Liver (tissue), 9 donors: ENCODE data around the gene XYLT1. TPM values are rescaled to one million over a fixed set of nuclear protein-coding genes. Genes with fewer than 3 reads are reported as not detected.

ENCODE experiments used
- DNase-seq: peaks from one replicate; pipeline ENCODE4 v3.0.0-alpha.2; 2017; ENCODE audit warnings: low spot score
- H3K27ac ChIP-seq, 2 donors: one replicate each; pipeline ENCODE4 v1.7.0; 2013; ENCODE audit warnings: inconsistent platforms in 2 of 2, low read length in 2 of 2, control low read depth in 1 of 2, low read depth in 1 of 2, mild to moderate bottlenecking in 1 of 2
- H3K27me3 ChIP-seq, 4 donors: one replicate each; pipeline versions ENCODE4 v1.6.1 to v1.7.0; 2013; ENCODE audit warnings: low read length in 3 of 4, inconsistent platforms in 1 of 4, mild to moderate bottlenecking in 1 of 4, moderate library complexity in 1 of 4; ENCODE audit not compliant: control insufficient read depth in 4 of 4, insufficient read depth in 4 of 4
- H3K36me3 ChIP-seq, 4 donors: one replicate each; pipeline versions ENCODE4 v1.6.1 to v1.7.0; 2013; ENCODE audit warnings: low read length in 3 of 4, mild to moderate bottlenecking in 3 of 4, low read depth in 1 of 4, moderate library complexity in 1 of 4; ENCODE audit not compliant: control insufficient read depth in 4 of 4, insufficient read depth in 3 of 4
- H3K4me1 ChIP-seq, 4 donors: one replicate each; pipeline versions ENCODE4 v1.6.1 to v1.7.0; 2013; ENCODE audit warnings: low read length in 3 of 4, mild to moderate bottlenecking in 3 of 4, moderate library complexity in 1 of 4; ENCODE audit not compliant: control insufficient read depth in 4 of 4, insufficient read depth in 4 of 4
- H3K4me3 ChIP-seq, 3 donors: one replicate each; pipeline versions ENCODE4 v1.6.1 to v1.7.0; 2013; ENCODE audit warnings: low read length in 3 of 3, control low read depth in 1 of 3, low read depth in 1 of 3, mild to moderate bottlenecking in 1 of 3
- H3K9ac ChIP-seq, 2 donors: one replicate each; pipeline ENCODE4 v1.7.0; 2013; ENCODE audit warnings: low read length in 2 of 2, mild to moderate bottlenecking in 2 of 2, moderate library complexity in 2 of 2, control low read depth in 1 of 2, low read depth in 1 of 2
- H3K9me3 ChIP-seq, 4 donors: one replicate each; pipeline versions ENCODE4 v1.6.1 to v1.7.0; 2013; ENCODE audit warnings: low read length in 3 of 4; ENCODE audit not compliant: control insufficient read depth in 4 of 4
- EGR1 ChIP-seq, 2 donors: IDR thresholded peaks; 2 replicates each; pipeline ENCODE4 v1.6.1; 2016 to 2018; ENCODE audit warnings: antibody characterized with exemption in 2 of 2, low read depth in 2 of 2
- FOXA1 ChIP-seq: IDR thresholded peaks from 2 replicates; pipeline ENCODE4 v1.6.1; 2016; ENCODE audit warnings: antibody characterized with exemption
- FOXA2 ChIP-seq: IDR thresholded peaks from 2 replicates; pipeline ENCODE4 v1.6.1; 2016; ENCODE audit warnings: antibody characterized with exemption
- GABPA ChIP-seq, 2 donors: IDR thresholded peaks in 1 of 2; conservative IDR thresholded peaks in 1 of 2; 2 replicates each; pipeline ENCODE4 v1.6.1; 2016; ENCODE audit warnings: antibody characterized with exemption in 2 of 2, mild to moderate bottlenecking in 1 of 2, moderate library complexity in 1 of 2
- HNF4A ChIP-seq, 2 donors: conservative IDR thresholded peaks; 2 replicates each; pipeline ENCODE4 v1.6.1; 2016; ENCODE audit warnings: antibody characterized with exemption in 2 of 2, mild to moderate bottlenecking in 2 of 2
- HNF4G ChIP-seq: IDR thresholded peaks from 2 replicates; pipeline ENCODE4 v1.6.1; 2016; ENCODE audit warnings: antibody characterized with exemption
- NR2F2 ChIP-seq: IDR thresholded peaks from 2 replicates; pipeline ENCODE4 v1.6.1; 2016; ENCODE audit warnings: antibody characterized with exemption
- RAD21 ChIP-seq, 2 donors: IDR thresholded peaks; 2 replicates each; pipeline ENCODE4 v1.6.1; 2016; ENCODE audit warnings: antibody characterized with exemption in 2 of 2, mild to moderate bottlenecking in 2 of 2
- SP1 ChIP-seq: IDR thresholded peaks from 2 replicates; pipeline ENCODE4 v1.6.1; 2018; ENCODE audit warnings: antibody characterized with exemption, mild to moderate bottlenecking
- TAF1 ChIP-seq: conservative IDR thresholded peaks from 2 replicates; pipeline ENCODE4 v1.6.1; 2016; ENCODE audit warnings: antibody characterized with exemption, mild to moderate bottlenecking
- YY1 ChIP-seq: IDR thresholded peaks from 2 replicates; pipeline ENCODE4 v1.6.1; 2016; ENCODE audit warnings: antibody characterized with exemption, mild to moderate bottlenecking
- WGBS: extraction: QIAGEN DNeasy Blood & Tissue Kit; methylation state at CpG from one replicate; pipeline ENCODE4 v1.1.7; 2013; 5-methylcytosine and 5-hydroxymethylcytosine counted together
- polyA plus RNA-seq, 2 donors: library from polyadenylated mRNA; stranded (reverse) in 1 of 2; unstranded in 1 of 2; fragments of 200-250 nt in 1 of 2; fragments of >200 nt in 1 of 2; fragmentation: Nextera tagmentation in 1 of 2; extraction: Ambion mirVana in 1 of 2; gene quantifications; one replicate each; pipeline versions ENCODE4 v1.2.1 to v1.2.3, GENCODE V29; 2013 to 2015
- total RNA-seq, 2 donors: library from RNA; depleted of rRNA; stranded (reverse); fragments of >200 nt; gene quantifications; one replicate each; pipeline ENCODE4 v1.2.3, GENCODE V29; 2014
- TF ChIP-seq, protein P1 (sequence below): IDR thresholded peaks from 2 replicates; pipeline ENCODE4 v1.6.1; 2016; ENCODE audit warnings: antibody characterized with exemption
- TF ChIP-seq, protein P2 (sequence below): IDR thresholded peaks from 2 replicates; pipeline ENCODE4 v1.6.1; 2016; ENCODE audit warnings: antibody characterized with exemption
- TF ChIP-seq, protein P3 (sequence below): IDR thresholded peaks from 2 replicates; pipeline ENCODE4 v1.6.1; 2016; ENCODE audit warnings: antibody characterized with exemption
- TF ChIP-seq, protein P4 (sequence below): fragments of 150-350 bp; IDR thresholded peaks from 2 replicates; pipeline ENCODE4 v1.5.1; 2017; ENCODE audit warnings: improper control_type of control experiment, low read depth, low read length; ENCODE audit not compliant: missing input control
- TF ChIP-seq, protein P5 (sequence below): IDR thresholded peaks from 2 replicates; pipeline ENCODE4 v1.6.1; 2016; ENCODE audit warnings: antibody characterized with exemption, mild to moderate bottlenecking
- donor health status: healthy.
- donor health status: healthy.
- donor health status: healthy.
- donor health status: healthy.
- donor health status: healthy.

Gene XYLT1
- total and polyA plus RNA-seq, 4 donors, result 0.25 to 2.3 (median 0.53) TPM

DNA sequence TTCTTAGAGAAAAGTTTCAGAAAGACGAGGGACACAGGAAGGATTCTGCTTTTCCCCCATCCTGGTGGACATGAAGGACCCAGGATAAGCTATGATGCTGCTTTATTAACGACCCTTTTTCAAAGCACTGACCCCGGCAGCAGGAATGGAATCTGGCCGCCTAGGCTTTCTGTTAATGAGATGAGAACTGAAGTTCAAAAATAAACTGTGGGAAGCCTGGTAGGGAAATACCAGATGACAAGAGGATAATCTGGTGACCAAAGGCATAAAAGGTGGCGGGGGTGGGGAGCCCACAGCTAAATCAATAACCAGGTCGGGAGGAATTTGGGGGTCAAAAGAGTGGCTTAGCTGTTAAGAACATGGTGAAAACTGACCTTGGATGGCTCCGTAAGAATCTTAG, 171.0 kb downstream of the XYLT1 start (continued):
- TF ChIP-seq HNF4A (conservative IDR thresholded peaks at IDR 0.05), result no peak
- TF ChIP-seq GABPA (IDR thresholded peaks at IDR 0.05 in 1 of 2, conservative IDR thresholded peaks at IDR 0.05 in 1 of 2), result no peak
- TF ChIP-seq, protein P1, sequence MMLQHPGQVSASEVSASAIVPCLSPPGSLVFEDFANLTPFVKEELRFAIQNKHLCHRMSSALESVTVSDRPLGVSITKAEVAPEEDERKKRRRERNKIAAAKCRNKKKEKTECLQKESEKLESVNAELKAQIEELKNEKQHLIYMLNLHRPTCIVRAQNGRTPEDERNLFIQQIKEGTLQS, result no peak
- no peak for TF ChIP-seq TAF1

DNA sequence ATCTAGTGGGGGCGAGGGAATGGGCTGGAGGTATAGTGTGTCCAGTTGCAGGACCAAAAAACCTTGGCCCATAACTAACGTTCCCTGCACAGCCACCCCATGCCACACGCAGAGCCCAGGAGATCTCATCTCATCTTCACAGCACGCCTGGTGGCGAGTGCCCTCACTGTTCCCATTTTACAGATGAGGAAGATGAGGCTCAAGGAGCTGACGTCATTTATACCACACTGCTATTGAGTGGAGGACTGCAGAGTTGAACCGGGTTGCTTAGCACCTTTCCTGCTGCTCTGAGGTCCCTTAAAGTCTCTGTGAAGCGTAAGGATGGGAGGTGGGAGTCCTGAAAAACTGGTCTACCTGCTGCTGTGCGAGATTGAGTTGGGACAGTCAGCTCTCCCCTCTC, 172.5 kb downstream of the XYLT1 start:
- no peak overlapping the region for H3K4me3 ChIP-seq
- DNase-seq, result no peak
- peaks cover 0 to 3% (median 0%) of the 10 kb centered on the region in 4 donors for H3K27me3 ChIP-seq
- TF ChIP-seq, protein P1, result no peak
- TF ChIP-seq, protein P2, sequence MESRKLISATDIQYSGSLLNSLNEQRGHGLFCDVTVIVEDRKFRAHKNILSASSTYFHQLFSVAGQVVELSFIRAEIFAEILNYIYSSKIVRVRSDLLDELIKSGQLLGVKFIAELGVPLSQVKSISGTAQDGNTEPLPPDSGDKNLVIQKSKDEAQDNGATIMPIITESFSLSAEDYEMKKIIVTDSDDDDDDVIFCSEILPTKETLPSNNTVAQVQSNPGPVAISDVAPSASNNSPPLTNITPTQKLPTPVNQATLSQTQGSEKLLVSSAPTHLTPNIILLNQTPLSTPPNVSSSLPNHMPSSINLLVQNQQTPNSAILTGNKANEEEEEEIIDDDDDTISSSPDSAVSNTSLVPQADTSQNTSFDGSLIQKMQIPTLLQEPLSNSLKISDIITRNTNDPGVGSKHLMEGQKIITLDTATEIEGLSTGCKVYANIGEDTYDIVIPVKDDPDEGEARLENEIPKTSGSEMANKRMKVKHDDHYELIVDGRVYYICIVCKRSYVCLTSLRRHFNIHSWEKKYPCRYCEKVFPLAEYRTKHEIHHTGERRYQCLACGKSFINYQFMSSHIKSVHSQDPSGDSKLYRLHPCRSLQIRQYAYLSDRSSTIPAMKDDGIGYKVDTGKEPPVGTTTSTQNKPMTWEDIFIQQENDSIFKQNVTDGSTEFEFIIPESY, result no peak
- TF ChIP-seq EGR1 (IDR thresholded peaks at IDR 0.05; ENCODE audit: low read depth in 2 of 2) (no peak), YY1 (no peak), SP1 (no peak), GABPA (IDR thresholded peaks at IDR 0.05 in 1 of 2, conservative IDR thresholded peaks at IDR 0.05 in 1 of 2) (no peak), TAF1 (no peak), NR2F2 (no peak), HNF4G (no peak), FOXA1 (no peak), FOXA2 (no peak)
- TF ChIP-seq, protein P3, sequence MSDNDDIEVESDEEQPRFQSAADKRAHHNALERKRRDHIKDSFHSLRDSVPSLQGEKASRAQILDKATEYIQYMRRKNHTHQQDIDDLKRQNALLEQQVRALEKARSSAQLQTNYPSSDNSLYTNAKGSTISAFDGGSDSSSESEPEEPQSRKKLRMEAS, result no peak
- TF ChIP-seq, protein P4, sequence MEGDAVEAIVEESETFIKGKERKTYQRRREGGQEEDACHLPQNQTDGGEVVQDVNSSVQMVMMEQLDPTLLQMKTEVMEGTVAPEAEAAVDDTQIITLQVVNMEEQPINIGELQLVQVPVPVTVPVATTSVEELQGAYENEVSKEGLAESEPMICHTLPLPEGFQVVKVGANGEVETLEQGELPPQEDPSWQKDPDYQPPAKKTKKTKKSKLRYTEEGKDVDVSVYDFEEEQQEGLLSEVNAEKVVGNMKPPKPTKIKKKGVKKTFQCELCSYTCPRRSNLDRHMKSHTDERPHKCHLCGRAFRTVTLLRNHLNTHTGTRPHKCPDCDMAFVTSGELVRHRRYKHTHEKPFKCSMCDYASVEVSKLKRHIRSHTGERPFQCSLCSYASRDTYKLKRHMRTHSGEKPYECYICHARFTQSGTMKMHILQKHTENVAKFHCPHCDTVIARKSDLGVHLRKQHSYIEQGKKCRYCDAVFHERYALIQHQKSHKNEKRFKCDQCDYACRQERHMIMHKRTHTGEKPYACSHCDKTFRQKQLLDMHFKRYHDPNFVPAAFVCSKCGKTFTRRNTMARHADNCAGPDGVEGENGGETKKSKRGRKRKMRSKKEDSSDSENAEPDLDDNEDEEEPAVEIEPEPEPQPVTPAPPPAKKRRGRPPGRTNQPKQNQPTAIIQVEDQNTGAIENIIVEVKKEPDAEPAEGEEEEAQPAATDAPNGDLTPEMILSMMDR, result no peak
- no peak overlapping the region for H3K9ac ChIP-seq
- H3K9me3 ChIP-seq, result no peaks in the 10 kb centered on the region
- H3K36me3 ChIP-seq, result no peaks in the 10 kb centered on the region
- WGBS, result 93% methylated on average over 9 of the region's 9 CpGs
- no peak overlapping the region for H3K27ac ChIP-seq
- no peaks in the 10 kb centered on the region for H3K4me1 ChIP-seq

DNA sequence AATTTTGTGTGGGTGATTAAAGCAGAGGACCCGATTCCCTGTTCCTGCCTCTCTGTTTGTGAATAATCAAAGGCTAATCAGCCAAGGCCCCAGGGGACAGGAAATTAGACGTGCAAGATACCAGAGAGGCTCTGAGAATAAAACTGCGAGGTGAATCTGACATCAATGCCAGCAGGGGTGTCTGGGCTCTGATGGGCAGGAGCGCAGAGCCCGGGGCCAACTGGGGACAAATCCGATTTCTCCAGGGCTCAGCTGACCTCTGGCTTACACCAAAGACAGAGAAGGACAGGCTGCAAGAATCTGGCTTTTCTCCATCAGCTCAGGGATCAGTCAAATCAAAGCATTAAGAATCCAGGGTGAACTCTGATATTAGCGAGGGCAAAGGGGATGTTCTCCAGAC, 174.3 kb downstream of the XYLT1 start:
- no peaks in the 10 kb centered on the region for H3K4me1 ChIP-seq

More for the DNA sequence above, 174.3 kb downstream of the XYLT1 start:
- H3K27ac ChIP-seq, result no peak overlapping the region
- no peaks in the 10 kb centered on the region for H3K9me3 ChIP-seq
- DNase-seq, result no peak
- H3K27me3 ChIP-seq, result peaks cover 0 to 3% (median 0%) of the 10 kb centered on the region in 4 donors
- 50% methylated on average over 7 of the region's 7 CpGs for WGBS
- H3K4me3 ChIP-seq, result no peak overlapping the region
- H3K36me3 ChIP-seq, result no peaks in the 10 kb centered on the region
- no peak overlapping the region for H3K9ac ChIP-seq
- TF ChIP-seq, protein P5, sequence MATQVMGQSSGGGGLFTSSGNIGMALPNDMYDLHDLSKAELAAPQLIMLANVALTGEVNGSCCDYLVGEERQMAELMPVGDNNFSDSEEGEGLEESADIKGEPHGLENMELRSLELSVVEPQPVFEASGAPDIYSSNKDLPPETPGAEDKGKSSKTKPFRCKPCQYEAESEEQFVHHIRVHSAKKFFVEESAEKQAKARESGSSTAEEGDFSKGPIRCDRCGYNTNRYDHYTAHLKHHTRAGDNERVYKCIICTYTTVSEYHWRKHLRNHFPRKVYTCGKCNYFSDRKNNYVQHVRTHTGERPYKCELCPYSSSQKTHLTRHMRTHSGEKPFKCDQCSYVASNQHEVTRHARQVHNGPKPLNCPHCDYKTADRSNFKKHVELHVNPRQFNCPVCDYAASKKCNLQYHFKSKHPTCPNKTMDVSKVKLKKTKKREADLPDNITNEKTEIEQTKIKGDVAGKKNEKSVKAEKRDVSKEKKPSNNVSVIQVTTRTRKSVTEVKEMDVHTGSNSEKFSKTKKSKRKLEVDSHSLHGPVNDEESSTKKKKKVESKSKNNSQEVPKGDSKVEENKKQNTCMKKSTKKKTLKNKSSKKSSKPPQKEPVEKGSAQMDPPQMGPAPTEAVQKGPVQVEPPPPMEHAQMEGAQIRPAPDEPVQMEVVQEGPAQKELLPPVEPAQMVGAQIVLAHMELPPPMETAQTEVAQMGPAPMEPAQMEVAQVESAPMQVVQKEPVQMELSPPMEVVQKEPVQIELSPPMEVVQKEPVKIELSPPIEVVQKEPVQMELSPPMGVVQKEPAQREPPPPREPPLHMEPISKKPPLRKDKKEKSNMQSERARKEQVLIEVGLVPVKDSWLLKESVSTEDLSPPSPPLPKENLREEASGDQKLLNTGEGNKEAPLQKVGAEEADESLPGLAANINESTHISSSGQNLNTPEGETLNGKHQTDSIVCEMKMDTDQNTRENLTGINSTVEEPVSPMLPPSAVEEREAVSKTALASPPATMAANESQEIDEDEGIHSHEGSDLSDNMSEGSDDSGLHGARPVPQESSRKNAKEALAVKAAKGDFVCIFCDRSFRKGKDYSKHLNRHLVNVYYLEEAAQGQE, result no peak
- TF ChIP-seq YY1 (no peak), HNF4A (conservative IDR thresholded peaks at IDR 0.05) (no peak), NR2F2 (no peak), RAD21 (IDR thresholded peaks at IDR 0.05) (no peak), GABPA (IDR thresholded peaks at IDR 0.05 in 1 of 2, conservative IDR thresholded peaks at IDR 0.05 in 1 of 2) (no peak), HNF4G (no peak)
- TF ChIP-seq, protein P3, result no peak
- TF ChIP-seq, protein P2, result no peak
